Epidermal melanocyte (primary cell): ENCODE measurements around the gene ADGRG6.

Experiments
- DNase-seq: peaks from one replicate; pipeline ENCODE4 v3.0.0; 2011; ENCODE audit warnings: low spot score; ENCODE audit not compliant: insufficient read length

ADGRG6 gene

DNA sequence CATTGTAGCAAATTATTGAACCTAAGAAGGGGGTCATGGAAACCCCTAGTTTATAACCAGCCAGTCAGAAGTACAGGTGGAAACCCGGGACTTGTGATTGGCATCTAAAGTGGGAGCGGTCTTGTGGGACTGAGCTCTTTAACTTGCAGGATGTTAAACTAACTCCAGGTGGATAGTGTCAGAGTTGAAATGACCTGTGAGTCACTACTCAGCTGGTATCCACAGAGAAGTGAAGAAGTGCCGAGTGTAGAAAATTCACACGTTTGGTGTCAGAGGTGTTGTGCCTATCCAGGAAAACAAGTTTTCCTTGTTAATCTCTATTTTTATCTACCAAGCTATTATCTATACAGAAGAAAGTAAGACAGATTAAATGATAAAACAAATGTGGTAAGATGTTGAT lies 179.7 kb downstream of the ADGRG6 start:
- no peak for DNase-seq

DNA sequence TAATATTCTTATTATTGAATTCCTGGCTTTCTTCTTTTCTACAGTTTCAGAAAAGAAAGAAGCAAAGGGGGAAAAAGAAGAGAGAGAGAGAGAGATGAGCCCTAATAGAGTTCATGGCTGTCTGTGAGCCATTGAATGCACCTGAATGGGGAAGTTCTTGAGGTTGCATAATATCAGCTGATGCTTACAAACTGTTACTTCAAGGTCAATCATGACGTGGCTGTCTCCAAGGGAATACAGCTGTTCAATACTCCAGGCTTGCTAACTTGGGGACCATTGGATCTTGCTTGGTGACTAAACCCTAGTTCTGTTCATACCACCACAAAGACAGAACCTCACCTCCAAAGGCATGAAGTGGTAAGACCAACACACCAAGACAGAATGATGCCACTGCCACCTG lies 180.4 kb downstream of the ADGRG6 start:
- DNase-seq = no peak

DNA sequence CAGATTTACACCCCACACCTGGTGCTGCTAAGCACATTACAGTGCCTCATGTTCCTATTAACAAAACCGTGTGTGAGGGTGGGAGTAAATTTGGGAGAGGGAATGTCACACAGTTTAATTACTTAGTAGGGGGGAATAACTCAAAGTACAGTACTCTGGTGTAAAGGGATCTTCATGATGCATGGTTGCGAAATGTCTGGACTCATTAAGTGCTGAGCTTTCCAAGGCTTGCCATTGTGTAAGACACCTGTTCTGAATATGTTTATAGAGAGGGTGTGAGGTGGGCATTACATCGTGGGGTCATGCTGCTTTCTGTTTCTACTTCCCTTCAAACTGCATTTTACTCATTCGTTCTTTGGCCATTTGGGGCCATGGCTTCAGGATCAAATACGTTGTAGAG lies 181.2 kb downstream of the ADGRG6 start:
- DNase-seq = no peak

DNA sequence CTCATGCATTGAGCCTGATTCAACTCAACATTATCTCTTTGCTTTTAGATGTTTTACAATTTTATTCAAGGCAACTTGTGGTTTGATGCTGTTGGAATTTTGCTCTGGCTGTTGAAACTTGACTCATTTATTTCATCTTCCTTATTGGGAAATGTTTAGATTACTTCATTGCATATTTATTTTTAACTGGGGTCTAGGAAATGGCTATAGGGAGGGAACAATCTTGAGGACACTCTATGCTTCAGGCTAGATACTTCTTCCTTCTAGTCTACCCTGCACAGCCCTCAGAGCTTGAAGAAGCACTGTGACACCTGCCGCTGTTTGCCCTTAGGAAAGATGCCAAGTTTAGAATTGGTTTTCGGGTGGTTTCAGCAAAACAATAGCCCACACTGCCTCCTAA lies 183.4 kb downstream of the ADGRG6 start:
- DNase-seq = no peak

DNA sequence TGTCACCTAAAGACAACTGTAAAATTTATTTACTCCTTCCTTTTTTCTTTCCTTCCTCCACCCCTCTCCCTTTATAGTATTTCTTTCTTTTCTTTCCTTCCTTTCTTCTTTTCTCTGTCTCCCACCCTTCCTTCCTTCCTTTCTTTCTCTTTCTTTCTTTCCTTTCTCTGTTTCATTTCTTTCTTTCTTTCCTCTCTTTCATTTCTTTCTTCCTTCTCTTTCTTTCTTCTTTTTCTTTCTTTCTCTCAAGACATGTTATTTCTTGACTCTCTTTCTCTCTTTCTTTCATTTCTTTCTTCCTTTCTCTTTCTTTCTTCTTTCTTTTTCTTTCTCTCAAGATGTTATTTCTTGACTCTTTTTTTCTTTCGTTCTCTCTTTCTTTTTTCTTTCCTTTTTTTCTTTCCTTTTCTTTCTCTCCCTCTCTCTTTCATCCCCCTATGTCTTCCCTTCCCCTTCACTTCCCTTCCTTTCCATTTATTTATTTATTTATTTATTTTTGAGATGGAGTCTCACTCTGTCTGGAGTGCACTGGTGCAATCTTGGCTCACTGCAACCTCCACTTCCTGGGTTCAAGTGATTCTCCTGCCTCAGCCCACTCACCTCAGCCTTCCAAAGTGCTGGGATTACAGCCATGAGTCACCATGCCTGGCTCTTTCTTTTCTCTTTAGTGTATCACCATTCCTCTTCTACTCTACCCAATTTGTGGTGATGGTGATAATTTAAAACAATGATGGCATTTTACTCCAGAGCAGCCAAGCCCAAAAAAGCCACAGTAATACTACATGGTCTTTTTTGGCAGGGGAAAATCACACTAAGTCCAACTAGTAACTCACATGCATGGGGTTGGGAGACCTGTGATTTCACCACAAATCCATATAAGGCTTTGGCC lies 188.2 kb downstream of the ADGRG6 start:
- DNase-seq = no peak
